ENCODE results near the gene ACP5.

ACP5 gene

DNA sequence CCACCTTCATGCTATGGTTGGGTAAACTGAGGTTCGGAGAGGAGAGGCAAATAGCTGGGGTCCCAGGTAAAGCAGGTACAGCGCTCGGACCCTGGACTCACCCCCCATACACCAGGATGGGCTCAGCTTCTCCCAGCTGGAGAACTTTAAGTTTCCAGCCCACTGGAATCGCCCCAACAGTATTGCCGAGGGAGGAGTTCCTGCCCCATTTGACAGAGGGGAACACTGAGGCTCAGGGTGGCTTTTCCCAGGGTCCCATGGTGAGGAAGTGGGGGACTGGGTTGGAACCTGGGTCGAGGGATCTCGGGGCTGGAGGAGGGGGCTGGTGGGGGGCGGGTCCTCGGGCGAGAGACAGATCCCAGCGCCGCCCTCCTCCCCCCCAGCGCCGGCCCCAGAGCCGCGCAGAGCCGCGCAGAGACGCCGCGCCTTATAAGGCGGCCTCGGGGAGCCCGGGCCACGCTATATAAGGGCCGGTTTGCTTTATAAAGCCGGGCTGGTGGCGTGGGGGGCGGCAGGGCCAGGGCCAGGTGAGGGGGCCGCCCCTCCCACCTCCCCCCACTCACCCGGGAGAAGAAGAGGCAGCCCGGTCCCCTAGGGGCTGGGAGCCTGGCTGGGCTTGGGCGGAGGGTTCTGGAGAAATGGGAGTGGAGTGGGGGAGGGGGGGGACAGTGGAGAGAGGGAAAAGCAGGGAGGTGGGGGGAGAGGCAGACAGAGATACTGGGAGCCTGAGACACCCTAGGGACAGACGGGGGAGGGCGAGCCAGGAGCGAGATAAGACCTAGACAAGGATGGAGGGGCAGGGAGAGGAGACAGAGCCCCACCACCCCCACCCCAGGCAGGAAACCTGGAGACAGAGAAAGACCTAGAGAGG, 37.7 kb downstream of the ACP5 start:
- no peaks in the 10 kb centered on the region for H3K27me3 ChIP-seq (ENCODE audit: low read depth, low read length)
- H3K4me3 ChIP-seq (ENCODE audit: low read depth in 1 of 2, low read length in 2 of 2) = peak overlapping the region; percentile 61 to 64
- peaks cover 4 to 10% of the 10 kb centered on the region in 2 donors for H3K4me1 ChIP-seq (ENCODE audit: control insufficient read depth in 1 of 2, insufficient read depth in 2 of 2, low read length in 2 of 2)
- H3K9me3 ChIP-seq (ENCODE audit: control insufficient read depth in 1 of 2, low read length in 2 of 2) = no peaks in the 10 kb centered on the region
- peaks cover 0 to 14% of the 10 kb centered on the region in 2 donors for H3K36me3 ChIP-seq (ENCODE audit: control insufficient read depth in 1 of 2, insufficient read depth in 2 of 2, low read length in 2 of 2)
- H3K27ac ChIP-seq (ENCODE audit: low read length) = peak overlapping the region; percentile 91

- peaks cover 4% of the 10 kb centered on the region in 2 donors for H3K4me1 ChIP-seq (ENCODE audit: control insufficient read depth in 1 of 2, insufficient read depth in 2 of 2, low read length in 2 of 2)
- peak within 1 kb of the TSS; percentile 91 for H3K27ac ChIP-seq (ENCODE audit: low read length)
- no peaks in the 10 kb centered on the region for H3K27me3 ChIP-seq (ENCODE audit: low read depth, low read length)
- no peaks in the 10 kb centered on the region for H3K9me3 ChIP-seq (ENCODE audit: control insufficient read depth in 1 of 2, low read length in 2 of 2)
- peak within 1 kb of the TSS; percentile 61 to 64 for H3K4me3 ChIP-seq (ENCODE audit: low read depth in 1 of 2, low read length in 2 of 2)
- H3K36me3 ChIP-seq (ENCODE audit: control insufficient read depth in 1 of 2, insufficient read depth in 2 of 2, low read length in 2 of 2) = peaks cover 0 to 8% of the 10 kb centered on the region in 2 donors
These were observed 39.0 kb downstream of the ACP5 start, which contains the start of gene CNN1 for GRCh38 chr19:11538232-11539036. Gene CNN1 (plus strand): TSS chr19:11538851. CDS start chr19:11538928, 77 bp downstream.

DNA sequence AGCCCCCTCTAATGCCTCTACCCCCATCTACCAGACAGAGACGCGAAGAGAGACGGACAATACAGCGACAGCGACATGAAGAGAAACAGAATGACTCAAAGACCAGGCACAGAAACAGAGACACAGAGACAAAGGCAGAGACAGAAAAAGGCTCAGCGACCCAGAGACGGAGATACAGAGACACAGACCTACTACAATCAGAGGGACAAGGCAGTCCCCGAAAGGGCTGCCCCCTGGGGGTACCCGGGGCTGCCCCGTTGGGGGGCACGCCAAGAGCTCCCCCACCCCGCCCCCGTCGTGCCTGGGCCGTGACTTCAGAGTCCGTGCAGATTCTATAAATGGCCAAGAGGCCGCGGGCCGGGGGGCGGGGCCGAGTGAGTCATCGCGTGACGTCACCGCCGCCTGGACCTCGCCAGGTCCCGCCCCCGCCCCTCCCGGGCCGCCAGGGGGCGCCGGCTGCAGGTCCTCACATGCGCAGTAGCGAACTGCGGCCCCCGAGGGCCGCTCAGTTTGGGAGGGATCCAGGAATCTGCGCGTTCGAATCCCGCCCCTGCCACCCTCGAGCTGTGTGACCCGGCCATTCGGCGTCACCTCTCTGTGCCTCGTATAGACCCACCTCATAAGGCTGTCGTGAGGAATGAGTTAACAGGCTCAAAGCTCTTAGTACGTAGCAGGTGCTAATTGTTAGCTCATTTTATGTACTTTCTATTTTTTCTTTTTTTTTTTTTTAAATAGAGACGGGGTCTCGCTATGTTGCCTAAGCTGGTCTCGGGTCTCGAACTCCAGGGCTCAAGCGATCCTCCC, 41.5 kb downstream of the ACP5 start:
- Histone ChIP-seq H3K27me3 (ENCODE audit: low read depth, low read length) (no peaks in the 10 kb centered on the region), H3K27ac (ENCODE audit: low read length) (peak overlapping the region; percentile 88), H3K36me3 (ENCODE audit: control insufficient read depth in 1 of 2, insufficient read depth in 2 of 2, low read length in 2 of 2) (peaks cover 0 to 2% of the 10 kb centered on the region in 2 donors), H3K9me3 (ENCODE audit: control insufficient read depth in 1 of 2, low read length in 2 of 2) (no peaks in the 10 kb centered on the region), H3K4me3 (ENCODE audit: low read depth in 1 of 2, low read length in 2 of 2) (peak overlapping the region; percentile 31 to 53), H3K4me1 (ENCODE audit: control insufficient read depth in 1 of 2, insufficient read depth in 2 of 2, low read length in 2 of 2) (peaks cover 4% of the 10 kb centered on the region in 2 donors)

DNA sequence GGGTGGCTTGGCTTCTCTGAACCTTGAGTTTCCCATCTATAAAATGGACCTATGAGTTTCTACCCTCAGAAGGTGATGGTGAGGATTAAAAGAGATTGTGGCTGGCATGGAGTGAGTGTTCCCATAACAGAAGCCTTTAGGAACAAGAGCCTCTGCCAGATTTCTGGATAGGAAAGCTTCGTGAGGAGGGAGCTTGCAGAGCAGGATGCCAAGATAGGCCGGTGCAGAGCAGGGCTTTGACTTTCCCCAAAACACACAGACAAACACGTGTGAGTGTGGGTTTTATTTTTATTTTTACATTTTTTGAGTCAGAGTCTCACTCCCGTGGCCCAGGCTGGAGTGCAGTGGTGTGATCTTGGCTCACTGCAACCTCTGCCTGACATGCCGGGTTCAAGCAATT, 42.5 kb downstream of the ACP5 start:
- H3K36me3 ChIP-seq (ENCODE audit: control insufficient read depth in 1 of 2, insufficient read depth in 2 of 2, low read length in 2 of 2) = no peaks in the 10 kb centered on the region
- peaks cover 2 to 4% of the 10 kb centered on the region in 2 donors for H3K4me1 ChIP-seq (ENCODE audit: control insufficient read depth in 1 of 2, insufficient read depth in 2 of 2, low read length in 2 of 2)
- no peaks in the 10 kb centered on the region for H3K9me3 ChIP-seq (ENCODE audit: control insufficient read depth in 1 of 2, low read length in 2 of 2)
- H3K27me3 ChIP-seq (ENCODE audit: low read depth, low read length) = no peaks in the 10 kb centered on the region
- H3K4me3 ChIP-seq (ENCODE audit: low read depth in 1 of 2, low read length in 2 of 2) = no peak overlapping the region
- H3K27ac ChIP-seq (ENCODE audit: low read length) = peak overlapping the region; percentile 56

- Histone ChIP-seq H3K9me3 (ENCODE audit: control insufficient read depth in 1 of 2, low read length in 2 of 2) (no peaks in the 10 kb centered on the region), H3K27me3 (ENCODE audit: low read depth, low read length) (no peaks in the 10 kb centered on the region), H3K27ac (ENCODE audit: low read length) (peak overlapping the region; percentile 56), H3K4me1 (ENCODE audit: control insufficient read depth in 1 of 2, insufficient read depth in 2 of 2, low read length in 2 of 2) (peaks cover 0 to 4% of the 10 kb centered on the region in 2 donors), H3K4me3 (ENCODE audit: low read depth in 1 of 2, low read length in 2 of 2) (no peak overlapping the region), H3K36me3 (ENCODE audit: control insufficient read depth in 1 of 2, insufficient read depth in 2 of 2, low read length in 2 of 2) (no peaks in the 10 kb centered on the region)
These were observed 42.9 kb downstream of the ACP5 start for GRCh38 chr19:11534538-11534937.

DNA sequence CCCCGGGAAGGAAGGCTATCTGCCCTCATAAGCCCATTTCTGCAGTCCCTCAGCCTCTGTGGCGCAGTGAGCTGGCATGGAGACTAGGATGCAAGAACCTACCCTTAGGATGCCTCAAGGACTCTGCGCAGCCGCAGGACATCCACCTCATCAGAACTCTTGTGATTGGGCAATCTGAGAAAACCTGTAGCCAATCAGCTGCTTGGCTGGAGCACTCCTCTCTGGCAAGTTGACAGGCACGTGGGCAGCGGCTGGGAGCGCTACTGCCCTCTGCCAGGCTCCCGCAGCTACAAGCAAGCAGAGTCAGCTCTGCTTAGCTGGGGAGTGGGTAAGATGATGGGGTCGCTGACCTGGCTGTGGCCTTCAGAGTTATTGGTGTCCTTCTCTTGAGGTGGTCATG, 47.0 kb downstream of the ACP5 start:
- H3K27ac ChIP-seq (ENCODE audit: low read length) = no peak overlapping the region
- H3K4me3 ChIP-seq (ENCODE audit: low read depth in 1 of 2, low read length in 2 of 2) = no peak overlapping the region
- H3K4me1 ChIP-seq (ENCODE audit: control insufficient read depth in 1 of 2, insufficient read depth in 2 of 2, low read length in 2 of 2) = peaks cover 4 to 13% of the 10 kb centered on the region in 2 donors
- peaks cover 0 to 5% of the 10 kb centered on the region in 2 donors for H3K36me3 ChIP-seq (ENCODE audit: control insufficient read depth in 1 of 2, insufficient read depth in 2 of 2, low read length in 2 of 2)
- H3K9me3 ChIP-seq (ENCODE audit: control insufficient read depth in 1 of 2, low read length in 2 of 2) = no peaks in the 10 kb centered on the region
- no peaks in the 10 kb centered on the region for H3K27me3 ChIP-seq (ENCODE audit: low read depth, low read length)

GRCh38 chr19:11528551-11529341, 48.7 kb downstream of the ACP5 start, which contains the start of gene ECSIT:
Gene ECSIT (minus strand): TSS chr19:11529134. CDS start chr19:11519170, 9,964 bp downstream.
- Histone ChIP-seq H3K36me3 (ENCODE audit: control insufficient read depth in 1 of 2, insufficient read depth in 2 of 2, low read length in 2 of 2) (peaks cover 0 to 5% of the 10 kb centered on the region in 2 donors), H3K4me3 (ENCODE audit: low read depth in 1 of 2, low read length in 2 of 2) (peak within 1 kb of the TSS; percentile 97 to 98), H3K27me3 (ENCODE audit: low read depth, low read length) (no peaks in the 10 kb centered on the region), H3K4me1 (ENCODE audit: control insufficient read depth in 1 of 2, insufficient read depth in 2 of 2, low read length in 2 of 2) (peaks cover 4 to 13% of the 10 kb centered on the region in 2 donors), H3K27ac (ENCODE audit: low read length) (peak within 1 kb of the TSS; percentile 91), H3K9me3 (ENCODE audit: control insufficient read depth in 1 of 2, low read length in 2 of 2) (no peaks in the 10 kb centered on the region)

Measured in muscle layer of duodenum (tissue), 2 donors.